Right forelimb (tissue), 1 donor: Measurements from ENCODE around the gene FASTKD3.

Experiments
- DNase-seq: peaks from one replicate; pipeline ENCODE4 v3.0.0-alpha.2; 2018

Gene FASTKD3

GRCh38 chr5:7849681-7850394 is 19.0 kb downstream of the FASTKD3 start:
- peak; percentile 51 for DNase-seq

GRCh38 chr5:7848296-7848695 is 20.5 kb downstream of the FASTKD3 start:
- no peak for DNase-seq

- DNase-seq: no peak
These were observed 22.5 kb downstream of the FASTKD3 start for GRCh38 chr5:7846327-7846726.

GRCh38 chr5:7845557-7845956 is 23.3 kb downstream of the FASTKD3 start:
- no peak for DNase-seq

GRCh38 chr5:7844901-7845300 is 23.9 kb downstream of the FASTKD3 start:
- no peak for DNase-seq

- DNase-seq: no peak
These were observed 26.3 kb downstream of the FASTKD3 start for GRCh38 chr5:7842531-7842930.

GRCh38 chr5:7837403-7837802 is 31.4 kb downstream of the FASTKD3 start:
- DNase-seq: no peak

- no peak for DNase-seq
These were observed 33.8 kb downstream of the FASTKD3 start for GRCh38 chr5:7834982-7835381.

- DNase-seq: no peak
These were observed 40.6 kb downstream of the FASTKD3 start for GRCh38 chr5:7828269-7828668.

- DNase-seq: no peak
These were observed 41.2 kb downstream of the FASTKD3 start for GRCh38 chr5:7827610-7828009.

- DNase-seq: no peak
These were observed 43.2 kb downstream of the FASTKD3 start for GRCh38 chr5:7825630-7826029.

GRCh38 chr5:7824995-7825394 is 43.8 kb downstream of the FASTKD3 start:
- no peak for DNase-seq

- no peak for DNase-seq
These were observed 45.2 kb downstream of the FASTKD3 start for GRCh38 chr5:7823594-7823993.

- DNase-seq: no peak
These were observed 46.4 kb downstream of the FASTKD3 start for GRCh38 chr5:7822449-7822848.

GRCh38 chr5:7816535-7816901 is 52.3 kb downstream of the FASTKD3 start:
- DNase-seq: no peak

GRCh38 chr5:7815892-7816534 is 52.8 kb downstream of the FASTKD3 start:
- DNase-seq: peak; percentile 77

- no peak for DNase-seq
These were observed 54.0 kb downstream of the FASTKD3 start for GRCh38 chr5:7814816-7815215.

GRCh38 chr5:7813576-7813975 is 55.3 kb downstream of the FASTKD3 start:
- DNase-seq: no peak

- no peak for DNase-seq
These were observed 55.8 kb downstream of the FASTKD3 start for GRCh38 chr5:7813007-7813406.

- no peak for DNase-seq
These were observed 57.1 kb downstream of the FASTKD3 start for GRCh38 chr5:7811715-7812114.
